ENCODE measurements around the gene SLC6A19. TPM values are rescaled to one million over a fixed set of nuclear protein-coding genes. Genes with fewer than 3 reads are reported as not detected.

The SLC6A19 gene
- total and polyA plus RNA-seq, 9 of the 15 experiments (the other 6 are each of a cell fraction or from before 2014, with no cell fraction given) = 0.03 to 1.6 (median 0.59) TPM

- no peak for TF ChIP-seq RNF219 (CRISPR knock-in tag; IDR thresholded peaks at IDR 0.05)
- peak; percentile 7; the same call in 1 of the 2 replicates for TF ChIP-seq POLR2G (IDR thresholded peaks at IDR 0.05; ENCODE audit: low read depth, low read length)
- no peak for TF ChIP-seq GTF2F1 (IDR thresholded peaks at IDR 0.05; ENCODE audit: low read depth, low read length)
- 0 out of 4 replicates have a peak, but pooled peaks of 1 of the 2 experiments have one; percentile 22 for TF ChIP-seq FOXA3 (CRISPR knock-in tag; conservative IDR thresholded peaks at IDR 0.05 in 1 of 2, IDR thresholded peaks at IDR 0.05 in 1 of 2)
- TF ChIP-seq TEAD4 (IDR thresholded peaks at IDR 0.05; ENCODE audit: low read length) = no peak
- no peak for TF ChIP-seq TEAD4 (CRISPR knock-in tag; IDR thresholded peaks at IDR 0.05; ENCODE audit: borderline replicate concordance)
- TF ChIP-seq ETV5 (CRISPR knock-in tag; IDR thresholded peaks at IDR 0.05; ENCODE audit: low read depth) = 0 out of 2 replicates have a peak, but pooled peaks have one; percentile 9
- TF ChIP-seq NFYB (IDR thresholded peaks at IDR 0.05; ENCODE audit: extremely low read depth, insufficient read length) = no peak
- no peak for TF ChIP-seq POLR2H (tag; IDR thresholded peaks at IDR 0.05; ENCODE audit: low read depth)
- TF ChIP-seq ERF (CRISPR knock-in tag; IDR thresholded peaks at IDR 0.05) = 0 out of 2 replicates have a peak, but pooled peaks have one; percentile 84
- 0 out of 2 replicates have a peak, but pooled peaks have one; percentile 56 for TF ChIP-seq ZNF347 (CRISPR knock-in tag; IDR thresholded peaks at IDR 0.05; ENCODE audit: low read depth)
- no peak for TF ChIP-seq NR3C1 (CRISPR knock-in tag; IDR thresholded peaks at IDR 0.05)
- TF ChIP-seq BRD4 (IDR thresholded peaks at IDR 0.05) = 0 out of 2 replicates have a peak, but pooled peaks have one; percentile 12
- TF ChIP-seq ZC3H8 (IDR thresholded peaks at IDR 0.05) = no peak
- peak in 1 of 2 experiments; percentile 37; a peak in 1 of 4 replicates for TF ChIP-seq SRF (CRISPR knock-in tag; IDR thresholded peaks at IDR 0.05)
- TF ChIP-seq CREB1 (IDR thresholded peaks at IDR 0.05) = no peak
- no peak for TF ChIP-seq CREB1 (CRISPR knock-in tag; IDR thresholded peaks at IDR 0.05)
- TF ChIP-seq RBFOX2 (IDR thresholded peaks at IDR 0.05; ENCODE audit: low read depth, low read length) = peak; percentile 47
Observed at GRCh38 chr5:1200495-1201326, 684 bp upstream of the SLC6A19 start (continued).

All from K562 (cell line).